ENCODE results near the gene GABBR2.

Gene GABBR2

GRCh38 chr9:98312365-98312764 is 396.4 kb downstream of the GABBR2 start:
- TF ChIP-seq CTCF (IDR thresholded peaks at IDR 0.05; ENCODE audit: borderline replicate concordance, insufficient read depth, low read depth, low read length) = no peak

GRCh38 chr9:98311541-98311940 is 397.2 kb downstream of the GABBR2 start:
- no peak for TF ChIP-seq CTCF (IDR thresholded peaks at IDR 0.05; ENCODE audit: borderline replicate concordance, insufficient read depth, low read depth, low read length)
- H3K4me3 ChIP-seq (ENCODE audit: low read depth, low read length) = no peak overlapping the region

More at GRCh38 chr9:98312365-98312764, 396.4 kb downstream of the GABBR2 start:
- no peak overlapping the region for H3K4me3 ChIP-seq (ENCODE audit: low read depth, low read length)

DNA sequence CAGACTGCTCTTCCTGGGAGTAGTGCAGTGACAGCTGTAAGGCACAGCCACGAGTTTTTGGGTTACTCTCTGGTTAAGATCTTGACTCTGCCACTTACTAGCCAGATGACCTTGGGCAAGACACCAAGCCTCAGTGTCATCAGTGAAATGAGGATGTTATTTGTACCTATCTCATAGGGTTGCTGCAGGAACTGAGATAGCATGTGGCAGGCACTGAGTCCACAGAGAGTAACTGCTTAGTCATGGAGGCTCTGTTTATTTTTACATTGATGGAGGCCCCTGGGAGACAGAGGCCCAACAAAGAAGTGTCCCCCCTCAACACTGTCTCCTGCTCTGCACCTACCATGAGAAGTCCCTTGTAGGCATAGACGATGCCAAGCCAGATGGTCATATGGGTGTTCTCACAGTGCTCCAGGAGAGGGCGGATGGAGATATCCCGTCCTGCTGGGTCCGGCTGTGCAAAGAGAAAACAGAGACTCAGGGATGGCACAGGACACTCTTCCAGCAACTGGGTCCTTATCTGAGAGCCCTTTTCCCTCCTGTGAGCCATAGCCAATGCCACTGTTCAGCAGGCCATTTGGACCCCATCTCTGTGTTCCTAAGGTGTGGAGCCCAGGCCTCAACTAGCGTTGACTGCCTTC is 397.9 kb downstream of the GABBR2 start:
- no peak for TF ChIP-seq CTCF (IDR thresholded peaks at IDR 0.05; ENCODE audit: borderline replicate concordance, insufficient read depth, low read depth, low read length)
- H3K4me3 ChIP-seq (ENCODE audit: low read depth, low read length) = no peak overlapping the region

DNA sequence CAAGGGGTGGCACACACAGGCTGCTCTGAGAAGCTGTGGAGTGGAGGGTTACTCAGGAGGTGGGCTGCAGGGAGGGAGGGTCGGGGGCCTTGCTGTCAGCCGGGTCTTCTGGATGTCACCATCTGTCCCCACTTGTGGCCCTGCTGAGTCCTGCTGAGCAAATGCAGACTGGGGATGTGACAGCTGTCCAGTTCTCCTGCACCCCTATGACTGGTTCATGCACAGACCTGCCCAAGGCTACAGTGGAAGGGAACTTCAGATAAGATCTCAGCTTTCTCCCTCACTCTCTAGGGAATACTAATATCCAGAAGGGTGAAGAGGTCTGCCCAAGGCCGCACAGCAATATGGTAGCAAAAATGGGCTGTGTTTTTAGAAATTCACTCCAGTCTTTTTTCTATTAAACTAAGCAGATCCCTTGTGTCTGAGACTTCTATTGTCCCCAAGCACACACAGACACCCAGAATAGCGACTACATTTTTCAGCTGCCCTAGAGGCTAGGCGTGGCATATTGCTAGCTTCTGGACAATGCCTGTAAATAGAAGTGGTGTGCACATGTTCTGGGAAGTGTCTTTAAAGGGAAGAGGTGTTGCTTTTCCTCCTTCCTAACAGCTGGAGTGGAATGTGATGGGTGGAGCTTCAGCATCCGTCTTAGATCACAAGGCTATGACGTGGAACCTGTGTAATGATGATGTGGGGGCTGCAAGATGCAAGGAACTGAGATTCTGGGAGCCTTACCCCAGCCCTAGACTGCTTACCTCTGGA is 402.2 kb downstream of the GABBR2 start:
- TF ChIP-seq CTCF (IDR thresholded peaks at IDR 0.05; ENCODE audit: borderline replicate concordance, insufficient read depth, low read depth, low read length) = no peak
- no peak overlapping the region for H3K4me3 ChIP-seq (ENCODE audit: low read depth, low read length)

DNA sequence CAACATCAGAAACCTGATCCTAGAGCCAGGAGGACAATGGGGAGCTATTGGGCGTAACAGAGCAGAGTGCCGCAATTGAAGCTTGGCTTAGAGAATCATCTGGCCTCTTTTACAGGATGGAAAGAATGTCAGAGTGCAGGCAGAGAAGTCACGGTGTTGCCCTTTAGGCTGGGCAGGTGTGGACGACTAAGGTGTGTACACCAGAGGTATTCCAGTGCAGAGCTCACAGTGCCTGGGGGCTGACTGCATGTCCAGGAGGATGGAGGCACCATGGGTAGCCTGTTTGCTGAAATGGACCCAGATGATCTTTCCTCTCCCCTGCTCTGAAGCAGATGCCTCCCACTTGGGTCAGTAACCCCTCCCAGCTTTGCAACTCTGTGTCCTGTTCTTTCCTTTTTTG is 404.4 kb downstream of the GABBR2 start:
- TF ChIP-seq CTCF (IDR thresholded peaks at IDR 0.05; ENCODE audit: borderline replicate concordance, insufficient read depth, low read depth, low read length) = no peak
- H3K4me3 ChIP-seq (ENCODE audit: low read depth, low read length) = no peak overlapping the region

DNA sequence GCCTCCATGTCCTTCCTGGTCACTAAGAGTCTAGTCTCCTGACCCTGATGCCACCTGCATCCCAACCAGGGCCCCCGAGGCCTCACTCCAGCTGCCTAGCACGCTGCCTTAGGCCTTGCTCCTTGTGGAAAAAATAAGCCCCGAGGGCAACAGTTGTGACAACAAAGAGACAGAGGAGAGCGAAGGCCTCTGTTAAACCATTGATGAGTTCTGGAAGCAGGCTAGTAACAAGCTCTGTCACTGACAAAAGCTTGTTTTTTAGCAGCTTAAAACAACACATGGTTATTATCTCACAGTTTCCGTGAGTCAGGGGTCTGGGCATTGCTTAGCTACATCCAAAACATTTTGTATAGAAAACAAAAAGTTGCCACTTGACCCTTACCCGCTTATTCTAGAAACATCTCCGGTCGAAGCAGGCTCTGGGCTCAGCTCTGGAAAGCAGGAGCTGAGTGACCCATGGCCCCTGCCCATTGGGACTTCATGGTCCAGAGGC is 405.1 kb downstream of the GABBR2 start:
- TF ChIP-seq CTCF (IDR thresholded peaks at IDR 0.05; ENCODE audit: borderline replicate concordance, insufficient read depth, low read depth, low read length) = no peak
- no peak overlapping the region for H3K4me3 ChIP-seq (ENCODE audit: low read depth, low read length)

All from GM12875 (cell line).